GM15510 (cell line): ENCODE data around the gene PTPRZ1.

Experiments
- POLR2A ChIP-seq: IDR thresholded peaks from 3 replicates; pipeline ENCODE4 v1.6.1; 2011; ENCODE audit warnings: borderline replicate concordance; ENCODE audit not compliant: insufficient read length; ENCODE audit errors: extremely low read depth

The PTPRZ1 gene

GRCh38 chr7:121957626-121958025 is 84.7 kb downstream of the PTPRZ1 start:
- TF ChIP-seq POLR2A: no peak

GRCh38 chr7:121960678-121961077 is 87.7 kb downstream of the PTPRZ1 start:
- no peak for TF ChIP-seq POLR2A

GRCh38 chr7:121961089-121961867 is 88.3 kb downstream of the PTPRZ1 start:
- TF ChIP-seq POLR2A: no peak

GRCh38 chr7:121966276-121966934 is 93.4 kb downstream of the PTPRZ1 start:
- no peak for TF ChIP-seq POLR2A

GRCh38 chr7:121966935-121967332 is 94.0 kb downstream of the PTPRZ1 start:
- no peak for TF ChIP-seq POLR2A

- TF ChIP-seq POLR2A: no peak
Measured at GRCh38 chr7:121985476-121986030, 112.6 kb downstream of the PTPRZ1 start.

GRCh38 chr7:121992068-121992467 is 119.1 kb downstream of the PTPRZ1 start:
- TF ChIP-seq POLR2A: no peak

- TF ChIP-seq POLR2A: no peak
Measured at GRCh38 chr7:121994625-121995410, 121.9 kb downstream of the PTPRZ1 start.

- TF ChIP-seq POLR2A: no peak
Measured at GRCh38 chr7:122006687-122007086, 133.7 kb downstream of the PTPRZ1 start.

GRCh38 chr7:122010116-122010515 is 137.2 kb downstream of the PTPRZ1 start:
- no peak for TF ChIP-seq POLR2A

GRCh38 chr7:122013065-122013464 is 140.1 kb downstream of the PTPRZ1 start:
- no peak for TF ChIP-seq POLR2A

- TF ChIP-seq POLR2A: no peak
Measured at GRCh38 chr7:122013630-122014029, 140.7 kb downstream of the PTPRZ1 start.

- no peak for TF ChIP-seq POLR2A
Measured at GRCh38 chr7:122014697-122015096, 141.7 kb downstream of the PTPRZ1 start.

GRCh38 chr7:122018032-122018431 is 145.1 kb downstream of the PTPRZ1 start:
- no peak for TF ChIP-seq POLR2A

GRCh38 chr7:122027058-122027457 is 154.1 kb downstream of the PTPRZ1 start:
- TF ChIP-seq POLR2A: no peak
